Bronchial epithelial cell (primary cell): Measurements from ENCODE around the gene SERPINE1. TPM values are rescaled to one million over a fixed set of nuclear protein-coding genes. Genes with fewer than 3 reads are reported as not detected.

ENCODE experiments used
- DNase-seq: peaks from one replicate; pipeline ENCODE4 v3.0.0-alpha.2; 2010; ENCODE audit warnings: low read depth
- FAIRE-seq: peaks from 2 replicates; lab custom pipeline; 2011; peaks lifted over from hg19 to GRCh38; lab: Jason Lieb, UNC
- H3K27me3 ChIP-seq: 2 replicates; pipeline ENCODE4 v1.5.1; 2011; ENCODE audit warnings: low read length; ENCODE audit not compliant: control insufficient read depth, insufficient read depth
- H3K36me3 ChIP-seq: 2 replicates; pipeline ENCODE4 v1.5.1; 2011; ENCODE audit warnings: low read length; ENCODE audit not compliant: control insufficient read depth, insufficient read depth
- H3K4me3 ChIP-seq: 2 replicates; pipeline ENCODE4 v1.5.1; 2011; ENCODE audit warnings: mild to moderate bottlenecking, low read depth, low read length, control low read depth
- CTCF ChIP-seq: IDR thresholded peaks from 2 replicates; pipeline ENCODE4 v1.5.1; 2011; ENCODE audit warnings: mild to moderate bottlenecking, moderate library complexity, low read length, control low read depth, inconsistent platforms; ENCODE audit not compliant: insufficient read depth, severe bottlenecking
- total RNA-seq: library from RNA; depleted of rRNA; stranded (reverse); fragments of >200 nt; gene quantifications from 2 replicates; pipeline ENCODE4 v1.2.1, GENCODE V29; 2014

Gene SERPINE1
- total RNA-seq = 20.6 and 54.2 TPM in 2 replicates

DNA sequence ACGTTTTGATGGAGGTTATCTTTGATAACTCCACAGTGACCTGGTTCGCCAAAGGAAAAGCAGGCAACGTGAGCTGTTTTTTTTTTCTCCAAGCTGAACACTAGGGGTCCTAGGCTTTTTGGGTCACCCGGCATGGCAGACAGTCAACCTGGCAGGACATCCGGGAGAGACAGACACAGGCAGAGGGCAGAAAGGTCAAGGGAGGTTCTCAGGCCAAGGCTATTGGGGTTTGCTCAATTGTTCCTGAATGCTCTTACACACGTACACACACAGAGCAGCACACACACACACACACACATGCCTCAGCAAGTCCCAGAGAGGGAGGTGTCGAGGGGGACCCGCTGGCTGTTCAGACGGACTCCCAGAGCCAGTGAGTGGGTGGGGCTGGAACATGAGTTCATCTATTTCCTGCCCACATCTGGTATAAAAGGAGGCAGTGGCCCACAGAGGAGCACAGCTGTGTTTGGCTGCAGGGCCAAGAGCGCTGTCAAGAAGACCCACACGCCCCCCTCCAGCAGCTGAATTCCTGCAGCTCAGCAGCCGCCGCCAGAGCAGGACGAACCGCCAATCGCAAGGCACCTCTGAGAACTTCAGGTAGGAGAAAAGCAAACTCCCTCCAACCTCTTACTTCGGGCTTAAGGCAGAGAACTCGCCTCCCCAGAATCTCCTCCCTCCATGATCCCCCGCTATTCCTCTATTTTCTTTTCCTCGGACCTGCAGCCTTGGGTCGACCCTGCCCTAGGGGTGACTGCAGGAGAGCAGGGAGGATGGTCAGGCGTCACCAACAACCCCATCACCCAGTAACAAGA is at the start of gene SERPINE1:
TSS of gene SERPINE1 (plus strand) at position 454 of the 809 bp plus-strand sequence. CDS start 1,290 bp downstream, outside the sequence.
- FAIRE-seq = no peak

DNA sequence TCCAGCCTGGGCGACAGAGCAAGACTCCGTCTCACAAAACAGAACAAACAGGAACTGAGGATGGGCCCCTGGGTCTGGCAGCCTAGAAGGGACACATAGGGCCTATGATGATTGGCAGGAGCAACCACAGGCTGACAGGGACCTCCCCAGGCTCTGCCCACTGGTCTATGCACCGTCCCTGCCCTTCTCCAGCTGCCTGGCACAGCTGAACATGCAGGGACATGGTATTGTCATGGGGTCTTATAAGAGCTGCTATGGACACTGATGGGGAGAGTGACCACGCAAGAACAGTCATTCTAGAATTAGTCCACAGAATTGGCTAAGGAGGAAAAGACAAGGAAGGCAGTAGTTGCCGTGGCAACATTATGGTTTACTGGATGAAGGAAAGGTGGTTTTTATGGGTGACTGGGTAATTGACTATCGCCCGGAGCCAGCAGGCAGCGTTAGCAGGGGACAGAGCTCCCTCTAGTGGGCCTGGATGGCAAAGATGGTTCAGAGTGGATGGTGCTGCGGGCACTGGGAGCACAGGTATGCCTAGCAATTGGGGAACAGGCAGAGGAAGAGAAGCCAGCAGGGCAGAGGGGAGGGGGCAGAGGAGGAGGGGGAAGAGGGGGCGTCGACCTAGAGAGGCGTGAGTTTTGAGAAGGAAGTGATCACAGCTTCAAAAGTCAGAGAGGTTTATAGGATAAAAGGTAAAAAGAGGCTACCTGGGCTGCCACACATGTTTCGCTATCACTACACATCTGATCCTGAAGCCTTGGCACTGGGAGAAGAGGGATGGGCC is 49.4 kb upstream of the SERPINE1 start:
- H3K4me3 ChIP-seq = no peak overlapping the region
- FAIRE-seq (no peak), DNase-seq (peak; percentile 70)
- H3K36me3 ChIP-seq = no peaks in the 10 kb centered on the region
- no peaks in the 10 kb centered on the region for H3K27me3 ChIP-seq
- TF ChIP-seq CTCF = peak; percentile 97

More for the DNA sequence above, at the start of gene SERPINE1:
- peak; percentile 98 for DNase-seq
- Histone ChIP-seq H3K36me3 (peaks cover 20% of the 10 kb centered on the region), H3K4me3 (peak within 1 kb of the TSS; percentile 47), H3K27me3 (no peaks in the 10 kb centered on the region)
- TF ChIP-seq CTCF = no peak

DNA sequence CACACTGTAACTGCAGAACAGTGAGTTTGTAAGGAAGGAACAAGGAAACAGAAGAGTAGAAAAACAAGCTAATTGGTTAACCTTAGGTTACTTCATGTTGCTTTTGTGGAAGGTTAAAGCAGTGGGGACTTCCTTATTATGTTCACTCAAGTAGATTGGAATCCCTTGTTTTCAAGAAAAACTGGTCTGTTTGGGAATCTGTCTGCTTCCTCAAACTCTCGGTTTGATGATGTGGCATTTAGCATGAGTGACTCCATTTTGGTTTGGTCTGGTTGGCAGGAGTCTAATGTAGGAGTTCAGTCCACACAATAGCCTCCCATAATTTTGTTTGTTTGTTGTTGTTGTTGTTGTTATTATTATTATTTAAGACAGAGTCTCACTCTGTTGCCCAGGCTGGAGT is 45.5 kb upstream of the SERPINE1 start:
- no peaks in the 10 kb centered on the region for H3K36me3 ChIP-seq
- H3K27me3 ChIP-seq = no peaks in the 10 kb centered on the region
- no peak overlapping the region for H3K4me3 ChIP-seq
- TF ChIP-seq CTCF = no peak
- DNase-seq (no peak), FAIRE-seq (no peak)

GRCh38 chr7:101084865-101085161 is 42.1 kb upstream of the SERPINE1 start:
- FAIRE-seq = no peak
- peak overlapping the region; percentile 95 for H3K4me3 ChIP-seq
- TF ChIP-seq CTCF = no peak

DNA sequence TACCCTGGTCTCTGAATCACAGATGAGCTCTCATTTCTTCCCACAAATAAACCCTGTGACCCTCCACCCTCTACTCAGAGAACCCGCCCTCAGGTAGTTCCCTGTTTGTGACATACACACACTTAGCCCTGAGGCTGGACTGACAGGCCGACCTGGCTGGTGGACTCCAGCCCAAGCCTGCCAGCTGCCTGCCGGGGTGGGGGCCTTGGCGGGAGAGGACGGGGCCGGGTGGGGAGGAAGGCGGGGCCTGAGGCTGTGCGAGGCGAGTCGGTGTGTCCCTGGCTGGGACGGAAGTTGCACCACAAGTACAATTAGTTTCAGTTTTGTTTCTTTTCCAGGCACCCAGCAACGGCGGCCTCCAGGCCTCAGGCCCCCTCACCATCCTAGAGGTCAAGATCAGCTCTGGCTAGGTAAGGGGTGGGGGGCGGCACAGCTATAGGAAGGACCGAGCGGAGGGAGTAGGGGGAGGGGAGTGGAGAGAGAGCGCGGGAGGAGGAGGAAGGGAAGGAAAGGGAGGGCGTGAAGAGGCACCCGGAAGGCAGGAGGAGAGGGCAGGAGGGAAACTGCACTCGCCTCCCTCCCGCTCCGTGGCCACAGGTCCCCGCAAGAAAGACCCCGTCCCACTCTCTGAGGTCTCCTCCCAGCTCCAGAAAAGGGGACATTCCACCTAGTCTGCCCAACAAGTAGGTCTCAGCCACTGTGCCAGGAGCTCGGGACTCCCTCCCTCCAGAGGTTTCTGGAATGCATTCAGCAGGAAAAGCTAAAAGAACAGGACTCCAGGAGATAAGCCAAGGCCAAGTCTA is 41.5 kb upstream of the SERPINE1 start, which contains the start of gene TRIM56:
TSS of gene TRIM56 (plus strand) at position 320 of the 803 bp plus-strand sequence. CDS start 1,832 bp downstream, outside the sequence.
- peaks cover 29% of the 10 kb centered on the region for H3K36me3 ChIP-seq
- DNase-seq = peak; percentile 100
- H3K27me3 ChIP-seq = no peaks in the 10 kb centered on the region
- TF ChIP-seq CTCF = no peak
- H3K4me3 ChIP-seq = peak within 1 kb of the TSS; percentile 95
- FAIRE-seq = peak; percentile 94

More at GRCh38 chr7:101084865-101085161, 42.1 kb upstream of the SERPINE1 start:
- no peak for DNase-seq
- peaks cover 26% of the 10 kb centered on the region for H3K36me3 ChIP-seq
- H3K27me3 ChIP-seq = no peaks in the 10 kb centered on the region
